Left ventricle myocardium inferior (tissue), 1 donor: ENCODE data around the gene TTC24. TPM values are rescaled to one million over a fixed set of nuclear protein-coding genes. Genes with fewer than 3 reads are reported as not detected.

ENCODE experiments used
- DNase-seq: peaks from one replicate; pipeline ENCODE4 v3.0.0-alpha.2; 2020
- H3K27ac ChIP-seq: fragments of 200-600 bp; replicated peaks from 2 replicates; pipeline ENCODE4 v1.8.0; 2021
- H3K27me3 ChIP-seq: fragments of 200-600 bp; 2 replicates; pipeline ENCODE4 v1.8.0; 2021; ENCODE audit warnings: low read depth
- H3K36me3 ChIP-seq: fragments of 200-600 bp; 2 replicates; pipeline ENCODE4 v1.8.0; 2021
- H3K4me1 ChIP-seq: fragments of 200-600 bp; 2 replicates; pipeline ENCODE4 v1.8.0; 2021
- H3K4me3 ChIP-seq: fragments of 200-600 bp; 2 replicates; pipeline ENCODE4 v1.8.0; 2021; ENCODE audit warnings: mild to moderate bottlenecking, moderate library complexity
- H3K9me3 ChIP-seq: fragments of 200-600 bp; replicated peaks from 2 replicates; pipeline ENCODE4 v1.8.0; 2021
- intact Hi-C: fragments of 100-400 bp; cut with micrococcal nuclease; formaldehyde crosslinking; loops from one replicate; pipeline ENCODE4 v1.11.0; 2022
- total RNA-seq: library from RNA; stranded (reverse); fragmentation: NEBNext Ultra II Directional; extraction: Animal tissue kit (Norgen Biotek cat#: 25700); gene quantifications from one replicate; pipeline ENCODE4 v1.2.1, GENCODE V29; 2021
- TF ChIP-seq, protein P1 (sequence below): fragments of 200-600 bp; IDR thresholded peaks from 2 replicates; pipeline ENCODE4 v1.8.0; 2021; ENCODE audit warnings: antibody characterized with exemption, mild to moderate bottlenecking, borderline replicate concordance
- donor health status: DM: no; HTN: yes; CAD: no; lungs with severe emphysema.

The TTC24 gene
- total RNA-seq, 1 donor from 2014 or later = not detected

DNA sequence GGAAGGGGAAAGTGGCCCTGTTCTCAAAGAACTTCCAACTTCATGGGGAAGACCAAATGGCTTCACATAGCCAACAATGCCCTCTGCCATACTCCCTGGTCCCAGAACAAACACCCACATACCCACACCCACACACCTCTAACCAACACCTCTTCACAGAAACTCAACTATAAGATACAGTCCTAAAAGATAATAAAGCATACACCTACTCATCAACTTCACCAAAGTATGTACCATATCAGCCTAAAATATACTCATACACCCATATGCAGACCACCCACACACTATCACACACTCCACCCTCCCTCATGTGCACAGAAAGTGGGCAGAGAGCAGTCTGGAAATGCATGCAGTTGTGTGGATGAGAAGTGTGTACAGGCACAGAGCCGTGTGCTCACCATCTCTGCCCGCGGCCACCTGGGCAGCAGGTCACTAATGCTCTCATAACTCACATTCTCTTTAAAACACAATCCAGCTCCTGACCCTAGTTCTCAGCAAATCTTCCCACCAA, 34.9 kb upstream of the TTC24 start:
- Histone ChIP-seq H3K27ac (no peak overlapping the region), H3K36me3 (no peaks in the 10 kb centered on the region), H3K9me3 (no peaks in the 10 kb centered on the region), H3K4me3 (no peak overlapping the region), H3K27me3 (no peaks in the 10 kb centered on the region), H3K4me1 (peaks cover 4% of the 10 kb centered on the region)
- TF ChIP-seq, protein P1, sequence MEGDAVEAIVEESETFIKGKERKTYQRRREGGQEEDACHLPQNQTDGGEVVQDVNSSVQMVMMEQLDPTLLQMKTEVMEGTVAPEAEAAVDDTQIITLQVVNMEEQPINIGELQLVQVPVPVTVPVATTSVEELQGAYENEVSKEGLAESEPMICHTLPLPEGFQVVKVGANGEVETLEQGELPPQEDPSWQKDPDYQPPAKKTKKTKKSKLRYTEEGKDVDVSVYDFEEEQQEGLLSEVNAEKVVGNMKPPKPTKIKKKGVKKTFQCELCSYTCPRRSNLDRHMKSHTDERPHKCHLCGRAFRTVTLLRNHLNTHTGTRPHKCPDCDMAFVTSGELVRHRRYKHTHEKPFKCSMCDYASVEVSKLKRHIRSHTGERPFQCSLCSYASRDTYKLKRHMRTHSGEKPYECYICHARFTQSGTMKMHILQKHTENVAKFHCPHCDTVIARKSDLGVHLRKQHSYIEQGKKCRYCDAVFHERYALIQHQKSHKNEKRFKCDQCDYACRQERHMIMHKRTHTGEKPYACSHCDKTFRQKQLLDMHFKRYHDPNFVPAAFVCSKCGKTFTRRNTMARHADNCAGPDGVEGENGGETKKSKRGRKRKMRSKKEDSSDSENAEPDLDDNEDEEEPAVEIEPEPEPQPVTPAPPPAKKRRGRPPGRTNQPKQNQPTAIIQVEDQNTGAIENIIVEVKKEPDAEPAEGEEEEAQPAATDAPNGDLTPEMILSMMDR = no peak
- no peak for DNase-seq
- intact Hi-C loops = no loop called here

GRCh38 chr1:156546267-156546666, 33.3 kb upstream of the TTC24 start:
- intact Hi-C loops = no loop called here
- no peaks in the 10 kb centered on the region for H3K27me3 ChIP-seq
- H3K4me1 ChIP-seq = peaks cover 14% of the 10 kb centered on the region
- no peak overlapping the region for H3K4me3 ChIP-seq
- DNase-seq = no peak
- H3K9me3 ChIP-seq = no peaks in the 10 kb centered on the region
- H3K36me3 ChIP-seq = no peaks in the 10 kb centered on the region
- H3K27ac ChIP-seq = no peak overlapping the region
- TF ChIP-seq, protein P1 = no peak

- DNase-seq = no peak
- TF ChIP-seq, protein P1 = no peak
- H3K4me3 ChIP-seq = no peak overlapping the region
- no peak overlapping the region for H3K27ac ChIP-seq
- H3K9me3 ChIP-seq = no peaks in the 10 kb centered on the region
- intact Hi-C loops = no loop called here
- H3K36me3 ChIP-seq = no peaks in the 10 kb centered on the region
- no peaks in the 10 kb centered on the region for H3K27me3 ChIP-seq
- H3K4me1 ChIP-seq = peaks cover 14% of the 10 kb centered on the region
Measured at GRCh38 chr1:156547434-156547833, 32.1 kb upstream of the TTC24 start.

DNA sequence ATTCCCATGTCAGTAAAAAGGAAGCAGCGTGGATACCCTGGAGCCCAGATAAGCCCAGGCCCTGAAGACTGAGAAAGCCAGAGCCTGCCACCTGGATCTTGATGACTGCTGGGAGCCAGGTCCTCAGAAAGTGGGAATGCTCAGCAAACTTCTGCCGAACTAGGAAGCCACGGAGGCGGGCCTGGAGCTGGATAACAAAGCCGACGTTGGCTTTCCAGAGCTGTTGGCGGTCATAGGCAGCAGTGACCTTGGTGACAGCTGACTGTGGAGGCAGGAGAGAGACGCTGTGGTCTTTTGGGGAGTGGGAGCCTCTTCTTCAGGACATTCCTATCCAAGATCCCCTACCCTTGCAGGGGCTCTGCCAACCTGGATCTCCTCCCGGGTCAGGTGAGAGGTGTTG, 31.5 kb upstream of the TTC24 start:
- Histone ChIP-seq H3K27me3 (no peaks in the 10 kb centered on the region), H3K27ac (no peak overlapping the region), H3K4me1 (peaks cover 14% of the 10 kb centered on the region), H3K36me3 (no peaks in the 10 kb centered on the region), H3K4me3 (no peak overlapping the region), H3K9me3 (no peaks in the 10 kb centered on the region)
- no peak for DNase-seq
- intact Hi-C loops = no loop called here
- TF ChIP-seq, protein P1 = no peak

DNA sequence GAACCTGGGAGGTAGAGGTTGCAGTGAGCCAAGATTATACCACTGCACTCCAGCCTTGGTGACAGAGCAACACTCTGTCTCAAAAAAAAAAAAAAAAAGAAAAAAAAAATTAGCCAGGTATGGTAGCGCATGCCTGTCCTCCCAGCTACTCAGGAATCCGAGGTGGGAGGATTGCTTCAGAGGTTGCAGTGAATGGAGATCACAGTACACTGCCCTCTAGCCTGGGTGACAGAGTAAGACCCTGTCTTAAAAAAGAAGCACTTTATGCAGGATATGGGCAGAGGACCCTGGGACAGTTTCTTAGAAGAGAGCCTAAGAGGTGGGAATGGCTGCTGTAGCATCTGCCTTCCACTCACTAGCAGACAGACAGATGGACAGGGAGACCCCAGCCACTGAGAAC, 30.1 kb upstream of the TTC24 start:
- intact Hi-C loops = no loop called here

More for the DNA sequence above, 30.1 kb upstream of the TTC24 start:
- H3K9me3 ChIP-seq = no peaks in the 10 kb centered on the region
- no peak for DNase-seq
- H3K27ac ChIP-seq = no peak overlapping the region
- peaks cover 14% of the 10 kb centered on the region for H3K4me1 ChIP-seq
- TF ChIP-seq, protein P1 = no peak
- H3K27me3 ChIP-seq = no peaks in the 10 kb centered on the region
- H3K4me3 ChIP-seq = no peak overlapping the region
- no peaks in the 10 kb centered on the region for H3K36me3 ChIP-seq
